Activated naive CD4-positive, alpha-beta T cell (primary cell): Measurements from ENCODE around the gene TMED9.
"Not testable (repeated sequence)": the region's sequence is repeated elsewhere in the genome, so short reads cannot be mapped to it uniquely, and the experiment has no call there.

Experiments
- DNase-seq, 4 experiments: peaks; one replicate each; lab custom pipeline; 2025; lab: John Stamatoyannopoulos, UW

The TMED9 gene

GRCh38 chr5:177592010-177592834 is at the start of gene TMED9:
TMED9 (plus strand) TSS chr5:177592203; CDS start chr5:177592215, 12 bp downstream.
- DNase-seq: peak; percentile 66 to 84 (median 74)

- no peak for DNase-seq
These were observed 49.1 kb upstream of the TMED9 start for GRCh38 chr5:177542816-177543465.

- no peak for DNase-seq
These were observed 46.3 kb upstream of the TMED9 start for GRCh38 chr5:177545487-177546257.

GRCh38 chr5:177546258-177546741 is 45.7 kb upstream of the TMED9 start:
- DNase-seq: no peak

GRCh38 chr5:177547736-177548135 is 44.3 kb upstream of the TMED9 start:
- no peak for DNase-seq

- no peak for DNase-seq
These were observed 43.5 kb upstream of the TMED9 start for GRCh38 chr5:177548495-177548894.

GRCh38 chr5:177550122-177550521 is 41.9 kb upstream of the TMED9 start:
- no peak for DNase-seq

GRCh38 chr5:177552839-177553455 is 39.1 kb upstream of the TMED9 start:
- no peak for DNase-seq

GRCh38 chr5:177553671-177554429 is 38.2 kb upstream of the TMED9 start:
- DNase-seq: peak in 1 of 4 experiments; percentile 26

GRCh38 chr5:177554474-177555111 is 37.4 kb upstream of the TMED9 start, which contains the start of gene FAM193B:
FAM193B (minus strand) TSS chr5:177554563; CDS start chr5:177554458, 105 bp downstream.
- peak; percentile 88 to 94 (median 92) for DNase-seq

GRCh38 chr5:177555228-177555627 is 36.8 kb upstream of the TMED9 start:
- no peak for DNase-seq

- no peak for DNase-seq
These were observed 36.3 kb upstream of the TMED9 start for GRCh38 chr5:177555665-177556064.

GRCh38 chr5:177557041-177557647 is 34.9 kb upstream of the TMED9 start:
- DNase-seq: no peak

- no peak for DNase-seq
These were observed 34.2 kb upstream of the TMED9 start for GRCh38 chr5:177557796-177558195.

GRCh38 chr5:177559446-177559941 is 32.5 kb upstream of the TMED9 start:
- not testable (repeated sequence) for DNase-seq

- DNase-seq: no peak
These were observed 27.0 kb upstream of the TMED9 start for GRCh38 chr5:177565046-177565445.

GRCh38 chr5:177568326-177568725 is 23.7 kb upstream of the TMED9 start:
- DNase-seq: no peak

- no peak for DNase-seq
These were observed 22.1 kb upstream of the TMED9 start for GRCh38 chr5:177569894-177570293.

- no peak for DNase-seq
These were observed 16.5 kb upstream of the TMED9 start for GRCh38 chr5:177575488-177575887.

- no peak for DNase-seq
These were observed 15.8 kb upstream of the TMED9 start for GRCh38 chr5:177576169-177576568.
